HL-60 (cell line): ENCODE results near the gene ATP5F1E.

Experiments used
- DNase-seq, 2 experiments: peaks; one replicate each; pipeline ENCODE4 v3.0.0-alpha.2; 2010 to 2020; ENCODE audit warnings: low read depth in 1 of 2, low spot score in 1 of 2
- H3K27ac ChIP-seq: fragments of 250-450 bp; sonication (Bioruptor Pico); replicated peaks from 2 replicates; pipeline ENCODE4 v1.5.1; 2020; ENCODE audit warnings: mild to moderate bottlenecking, moderate library complexity
- H3K27me3 ChIP-seq: fragments of 250-450 bp; sonication (Bioruptor Pico); 2 replicates; pipeline ENCODE4 v1.5.1; 2021; ENCODE audit warnings: mild to moderate bottlenecking, moderate library complexity; ENCODE audit not compliant: insufficient read depth, poor library complexity, severe bottlenecking
- H3K4me3 ChIP-seq: replicated peaks from 2 replicates; pipeline ENCODE4 v1.5.1; 2011; ENCODE audit warnings: mild to moderate bottlenecking, control low read depth, low read length; ENCODE audit not compliant: insufficient read depth
- GABPA ChIP-seq: IDR thresholded peaks from 2 replicates; pipeline ENCODE4 v1.6.1; 2012; ENCODE audit warnings: low read depth
- POLR2AphosphoS5 ChIP-seq: IDR thresholded peaks from 2 replicates; pipeline ENCODE4 v1.6.1; 2012; ENCODE audit warnings: low read depth
- SPI1 ChIP-seq: IDR thresholded peaks from 2 replicates; pipeline ENCODE4 v1.6.1; 2012; ENCODE audit warnings: low read depth, mild to moderate bottlenecking, borderline replicate concordance
- TF ChIP-seq, protein P1 (sequence below): IDR thresholded peaks from one replicate; pipeline ENCODE4 v1.5.1; 2011; ENCODE audit warnings: low read length, control low read depth, inconsistent platforms; ENCODE audit not compliant: insufficient read depth
- TF ChIP-seq, protein P2 (sequence below): IDR thresholded peaks from 2 replicates; pipeline ENCODE4 v1.6.1; 2012; ENCODE audit warnings: low read depth; ENCODE audit not compliant: insufficient replicate concordance

The ATP5F1E gene

DNA sequence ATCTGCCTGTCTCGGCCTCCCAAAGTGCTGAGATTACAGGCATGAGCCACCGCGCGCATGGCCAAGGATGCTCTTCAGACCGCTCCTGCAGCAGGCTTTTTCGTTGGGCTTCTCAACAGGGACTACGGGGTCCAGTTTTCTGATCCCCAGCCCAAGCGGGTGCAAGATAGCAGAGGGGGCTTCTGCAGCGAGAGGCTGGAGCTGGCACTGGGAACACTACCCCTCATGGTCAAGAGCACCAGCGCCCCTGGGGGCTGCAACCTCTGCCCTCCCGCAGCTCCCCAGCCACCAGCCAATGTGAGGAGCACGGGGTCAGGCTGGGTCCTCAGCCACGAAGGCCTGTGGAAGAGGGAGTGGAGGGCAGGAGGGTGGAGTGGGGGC, 31.1 kb downstream of the ATP5F1E start:
- no peak for DNase-seq
- Histone ChIP-seq H3K27ac (no peak overlapping the region), H3K27me3 (no peaks in the 10 kb centered on the region), H3K4me3 (no peak overlapping the region)
- TF ChIP-seq SPI1 = no peak
- TF ChIP-seq POLR2AphosphoS5 = no peak
- TF ChIP-seq, protein P1, sequence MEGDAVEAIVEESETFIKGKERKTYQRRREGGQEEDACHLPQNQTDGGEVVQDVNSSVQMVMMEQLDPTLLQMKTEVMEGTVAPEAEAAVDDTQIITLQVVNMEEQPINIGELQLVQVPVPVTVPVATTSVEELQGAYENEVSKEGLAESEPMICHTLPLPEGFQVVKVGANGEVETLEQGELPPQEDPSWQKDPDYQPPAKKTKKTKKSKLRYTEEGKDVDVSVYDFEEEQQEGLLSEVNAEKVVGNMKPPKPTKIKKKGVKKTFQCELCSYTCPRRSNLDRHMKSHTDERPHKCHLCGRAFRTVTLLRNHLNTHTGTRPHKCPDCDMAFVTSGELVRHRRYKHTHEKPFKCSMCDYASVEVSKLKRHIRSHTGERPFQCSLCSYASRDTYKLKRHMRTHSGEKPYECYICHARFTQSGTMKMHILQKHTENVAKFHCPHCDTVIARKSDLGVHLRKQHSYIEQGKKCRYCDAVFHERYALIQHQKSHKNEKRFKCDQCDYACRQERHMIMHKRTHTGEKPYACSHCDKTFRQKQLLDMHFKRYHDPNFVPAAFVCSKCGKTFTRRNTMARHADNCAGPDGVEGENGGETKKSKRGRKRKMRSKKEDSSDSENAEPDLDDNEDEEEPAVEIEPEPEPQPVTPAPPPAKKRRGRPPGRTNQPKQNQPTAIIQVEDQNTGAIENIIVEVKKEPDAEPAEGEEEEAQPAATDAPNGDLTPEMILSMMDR = no peak
- TF ChIP-seq, protein P2, sequence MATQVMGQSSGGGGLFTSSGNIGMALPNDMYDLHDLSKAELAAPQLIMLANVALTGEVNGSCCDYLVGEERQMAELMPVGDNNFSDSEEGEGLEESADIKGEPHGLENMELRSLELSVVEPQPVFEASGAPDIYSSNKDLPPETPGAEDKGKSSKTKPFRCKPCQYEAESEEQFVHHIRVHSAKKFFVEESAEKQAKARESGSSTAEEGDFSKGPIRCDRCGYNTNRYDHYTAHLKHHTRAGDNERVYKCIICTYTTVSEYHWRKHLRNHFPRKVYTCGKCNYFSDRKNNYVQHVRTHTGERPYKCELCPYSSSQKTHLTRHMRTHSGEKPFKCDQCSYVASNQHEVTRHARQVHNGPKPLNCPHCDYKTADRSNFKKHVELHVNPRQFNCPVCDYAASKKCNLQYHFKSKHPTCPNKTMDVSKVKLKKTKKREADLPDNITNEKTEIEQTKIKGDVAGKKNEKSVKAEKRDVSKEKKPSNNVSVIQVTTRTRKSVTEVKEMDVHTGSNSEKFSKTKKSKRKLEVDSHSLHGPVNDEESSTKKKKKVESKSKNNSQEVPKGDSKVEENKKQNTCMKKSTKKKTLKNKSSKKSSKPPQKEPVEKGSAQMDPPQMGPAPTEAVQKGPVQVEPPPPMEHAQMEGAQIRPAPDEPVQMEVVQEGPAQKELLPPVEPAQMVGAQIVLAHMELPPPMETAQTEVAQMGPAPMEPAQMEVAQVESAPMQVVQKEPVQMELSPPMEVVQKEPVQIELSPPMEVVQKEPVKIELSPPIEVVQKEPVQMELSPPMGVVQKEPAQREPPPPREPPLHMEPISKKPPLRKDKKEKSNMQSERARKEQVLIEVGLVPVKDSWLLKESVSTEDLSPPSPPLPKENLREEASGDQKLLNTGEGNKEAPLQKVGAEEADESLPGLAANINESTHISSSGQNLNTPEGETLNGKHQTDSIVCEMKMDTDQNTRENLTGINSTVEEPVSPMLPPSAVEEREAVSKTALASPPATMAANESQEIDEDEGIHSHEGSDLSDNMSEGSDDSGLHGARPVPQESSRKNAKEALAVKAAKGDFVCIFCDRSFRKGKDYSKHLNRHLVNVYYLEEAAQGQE = no peak
- TF ChIP-seq GABPA = no peak

- H3K4me3 ChIP-seq = no peak overlapping the region
- H3K27me3 ChIP-seq = no peaks in the 10 kb centered on the region
- no peak overlapping the region for H3K27ac ChIP-seq
- DNase-seq = no peak
- TF ChIP-seq GABPA (no peak), SPI1 (no peak), POLR2AphosphoS5 (no peak)
- TF ChIP-seq, protein P1 = no peak
- TF ChIP-seq, protein P2 = no peak
Observed at GRCh38 chr20:59000326-59000725, 31.8 kb downstream of the ATP5F1E start.

GRCh38 chr20:58998656-58999055, 33.5 kb downstream of the ATP5F1E start:
- no peak for TF ChIP-seq POLR2AphosphoS5
- TF ChIP-seq, protein P2 = no peak
- no peak for TF ChIP-seq GABPA
- TF ChIP-seq SPI1 = no peak
- TF ChIP-seq, protein P1 = no peak
- H3K4me3 ChIP-seq = no peak overlapping the region
- H3K27ac ChIP-seq = no peak overlapping the region
- no peak for DNase-seq
- H3K27me3 ChIP-seq = no peaks in the 10 kb centered on the region
